ENCODE data around the gene ADRB2.

Gene ADRB2

DNA sequence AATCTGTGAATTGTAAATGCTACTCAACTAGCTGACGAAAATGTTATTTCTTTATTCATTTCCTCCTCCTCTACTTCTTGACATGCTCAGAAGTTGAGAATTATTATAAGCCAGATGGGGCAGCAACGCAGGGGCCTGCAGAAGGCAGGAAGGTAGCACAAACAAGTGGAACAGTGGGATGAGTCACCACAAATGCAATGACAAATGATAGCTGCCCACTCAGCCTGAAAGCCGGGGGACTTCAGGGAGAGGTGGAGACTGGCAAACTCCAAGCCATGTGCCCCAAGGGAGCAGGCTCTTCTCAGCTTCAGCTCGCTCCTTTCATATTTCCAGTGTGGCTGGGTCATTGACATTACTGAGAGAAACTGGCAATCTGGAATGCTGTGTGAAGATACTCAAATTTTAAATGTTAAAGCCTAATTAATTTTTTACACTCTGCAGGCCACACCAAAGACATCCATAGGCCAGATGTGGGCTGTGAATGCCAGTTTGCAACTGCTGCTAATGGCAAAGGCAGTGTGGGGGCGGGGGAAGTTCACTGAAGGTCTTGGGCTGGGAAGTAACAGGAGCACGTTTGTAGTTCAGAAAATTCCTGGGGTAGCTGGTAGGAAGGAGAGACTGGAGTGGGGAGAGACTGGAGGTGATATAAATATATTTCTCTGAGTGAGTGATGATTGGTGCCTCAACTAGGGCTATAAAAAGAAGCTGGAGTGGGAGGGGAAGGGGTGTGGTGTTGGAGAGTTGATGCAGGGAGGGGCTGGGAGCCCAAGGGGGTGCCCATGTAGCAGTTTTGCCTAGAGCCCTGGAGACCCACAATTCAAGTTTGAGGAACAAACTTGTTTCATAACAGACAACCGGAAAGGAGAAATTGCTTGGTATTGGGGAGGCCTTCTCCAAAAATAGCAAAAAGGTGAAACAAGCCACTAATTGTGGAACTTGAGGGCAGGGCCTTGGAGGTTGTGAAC lies 20.8 kb upstream of the ADRB2 start:
- DNase-seq (ENCODE audit: low read depth, low spot score), result no peak

DNA sequence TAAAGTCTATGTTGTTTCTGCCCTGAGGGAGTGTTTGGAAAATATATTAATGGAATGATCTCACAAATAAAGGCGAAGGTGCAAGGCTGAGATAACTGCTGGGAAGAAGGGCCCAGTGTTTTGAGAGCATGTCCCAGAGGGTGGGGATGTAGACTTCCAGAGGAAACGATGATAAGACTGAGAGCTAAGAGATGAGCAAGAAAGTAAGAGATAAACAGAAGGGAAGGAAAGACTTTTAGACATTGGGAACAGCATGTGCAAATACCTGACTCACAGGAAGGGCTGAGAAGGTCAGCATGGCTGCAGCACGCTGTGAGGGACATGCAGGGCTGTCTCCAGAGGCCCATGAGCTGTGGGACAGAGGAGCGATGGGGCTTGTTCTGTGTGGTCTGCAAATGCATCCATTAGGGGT lies 19.9 kb upstream of the ADRB2 start:
- DNase-seq (ENCODE audit: low read depth, low spot score), result no peak

DNA sequence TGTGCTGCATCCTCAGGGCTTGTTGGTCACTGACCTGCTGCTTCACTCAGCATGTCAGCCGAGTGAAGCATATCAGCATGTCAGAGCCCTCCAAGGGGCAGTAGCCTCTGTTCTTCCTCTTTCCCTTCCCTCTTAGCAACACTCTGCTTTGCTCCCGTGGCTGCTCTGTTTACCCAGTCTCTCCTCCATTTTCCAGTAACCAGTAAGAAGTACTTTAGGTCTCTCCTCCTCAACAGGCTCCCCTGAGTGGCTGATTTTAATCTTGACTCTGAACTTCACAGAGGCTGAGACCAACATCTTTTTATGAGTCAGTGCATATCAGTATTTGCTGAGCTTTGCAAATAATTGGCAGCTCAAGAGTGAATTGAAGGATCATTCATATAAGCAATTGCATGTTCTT lies 18.6 kb upstream of the ADRB2 start:
- no peak for DNase-seq (ENCODE audit: low read depth, low spot score)

DNA sequence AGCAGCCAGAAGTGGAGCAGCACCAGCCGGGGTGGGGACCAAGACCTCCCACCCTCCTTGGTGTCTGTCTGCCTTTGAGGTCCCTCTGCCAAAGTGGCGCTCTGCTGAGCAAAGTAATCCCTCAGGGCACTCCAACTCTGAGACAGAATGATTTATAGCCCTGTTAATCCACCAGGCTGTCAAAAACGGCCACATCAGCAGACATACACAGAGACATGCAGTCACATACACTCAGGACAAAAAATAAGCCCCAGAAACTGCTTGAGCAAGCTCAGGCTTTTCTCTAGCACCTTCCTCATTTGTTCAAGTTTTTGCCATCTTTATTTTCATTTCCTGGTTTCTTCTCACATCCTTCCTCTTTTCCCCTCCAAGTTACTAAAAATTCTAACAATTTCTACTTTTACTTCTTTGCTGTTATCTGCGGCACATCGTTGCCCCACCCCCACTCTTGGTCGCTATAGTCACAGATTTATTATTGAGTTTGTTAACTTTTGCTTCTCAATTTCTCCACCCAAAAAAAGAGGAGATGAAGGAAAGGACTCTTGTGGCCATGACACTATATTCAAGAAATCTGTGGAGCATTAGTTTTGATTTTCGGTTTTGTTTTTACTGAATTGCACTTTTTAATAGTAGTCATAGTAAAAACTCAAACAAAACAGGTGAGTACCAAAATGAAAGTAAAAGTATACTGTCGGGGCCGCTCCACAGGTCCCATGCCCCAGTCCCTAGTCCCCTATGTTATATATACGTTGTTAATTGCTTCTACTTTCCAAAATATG lies 17.4 kb upstream of the ADRB2 start:
- no peak for DNase-seq (ENCODE audit: low read depth, low spot score)

DNA sequence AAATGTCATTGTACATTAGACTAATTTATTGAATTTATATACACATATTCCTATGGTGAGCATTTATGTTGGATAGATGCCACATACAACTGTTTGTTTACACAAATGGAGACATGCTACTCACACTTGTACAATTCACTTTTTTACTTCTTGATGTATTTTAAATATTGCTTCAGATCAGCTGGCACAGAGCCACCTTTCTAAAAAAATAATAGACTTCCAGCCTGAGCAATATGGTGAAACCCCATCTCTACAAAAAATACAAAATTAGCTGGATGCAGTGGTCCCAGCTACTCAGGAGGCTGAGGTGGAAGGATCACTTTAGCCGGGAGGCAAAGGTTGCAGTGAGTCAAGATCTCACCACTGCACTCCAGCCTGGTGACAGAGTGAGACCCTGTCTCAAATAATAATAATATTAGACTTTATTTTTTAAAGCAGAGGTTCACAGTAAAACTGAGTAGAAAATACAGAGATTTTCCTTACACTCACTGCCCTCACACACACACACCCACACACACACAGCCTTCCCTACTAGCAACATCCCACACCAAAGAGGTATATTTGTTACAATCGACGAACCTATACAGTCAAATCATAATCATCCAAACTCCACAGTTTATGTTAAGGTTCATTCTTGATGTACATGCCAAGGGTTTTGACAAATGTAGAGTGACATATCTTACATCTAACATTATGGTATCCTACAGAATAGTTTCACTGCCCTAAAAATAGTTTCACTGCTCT lies 16.5 kb upstream of the ADRB2 start:
- no peak for DNase-seq (ENCODE audit: low read depth, low spot score)

DNA sequence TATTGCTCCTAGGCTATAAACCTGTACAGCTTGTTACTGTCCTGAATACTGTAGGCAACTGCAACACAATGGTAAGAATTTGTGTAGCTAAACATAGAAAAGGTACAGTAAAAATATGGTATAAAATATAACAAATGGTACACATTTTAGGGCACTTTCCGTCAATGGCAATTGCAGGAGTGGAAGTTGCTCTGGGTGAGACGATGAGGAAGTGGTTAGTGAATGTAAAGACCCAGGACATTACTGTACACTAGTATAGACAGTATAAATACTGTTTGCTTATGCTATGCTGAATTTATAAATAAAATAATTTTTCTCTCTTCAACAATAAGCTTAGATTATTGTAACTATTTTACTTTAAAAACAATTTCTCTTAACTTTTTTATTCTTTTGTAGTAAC lies 15.6 kb upstream of the ADRB2 start:
- no peak for DNase-seq (ENCODE audit: low read depth, low spot score)

DNA sequence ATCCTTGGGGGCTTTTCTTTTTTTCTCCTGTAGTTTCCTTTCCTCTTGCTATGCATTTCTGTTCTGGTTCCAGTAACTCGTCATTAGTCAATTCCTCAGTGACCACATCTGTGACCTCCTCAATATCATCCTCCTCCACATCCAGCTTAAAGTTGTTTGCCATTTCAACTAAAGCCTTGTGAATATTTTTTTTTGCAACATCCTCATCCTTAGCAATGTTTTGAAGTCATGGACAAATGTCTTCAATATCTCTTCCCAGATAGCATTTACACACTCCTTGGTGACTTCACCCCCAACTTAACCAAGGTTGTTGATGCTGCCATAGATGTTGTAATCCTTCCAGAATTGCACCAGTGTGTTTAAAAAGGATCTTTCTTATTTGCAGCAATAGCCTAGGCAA lies 14.7 kb upstream of the ADRB2 start:
- no peak for DNase-seq (ENCODE audit: low read depth, low spot score)

DNA sequence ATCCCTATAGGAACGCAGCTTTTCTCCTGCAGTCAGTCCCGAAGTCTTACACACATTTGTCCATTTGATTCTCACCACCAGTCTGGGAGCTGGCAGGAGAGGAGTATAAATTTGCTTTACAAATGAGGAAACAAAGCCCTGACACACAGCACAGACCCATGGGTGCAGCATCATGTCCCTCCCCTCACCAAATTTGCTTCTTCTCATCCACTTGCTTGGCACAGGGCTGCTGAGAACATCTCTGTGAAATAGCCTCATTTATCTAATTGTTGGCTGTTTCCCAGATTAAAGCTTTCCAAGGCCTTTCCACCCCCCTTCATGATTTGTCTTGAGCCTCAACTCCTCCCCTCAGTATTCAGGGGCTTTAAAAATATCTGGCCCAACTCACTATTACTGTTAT lies 11.3 kb upstream of the ADRB2 start:
- DNase-seq (ENCODE audit: low read depth, low spot score), result no peak

DNA sequence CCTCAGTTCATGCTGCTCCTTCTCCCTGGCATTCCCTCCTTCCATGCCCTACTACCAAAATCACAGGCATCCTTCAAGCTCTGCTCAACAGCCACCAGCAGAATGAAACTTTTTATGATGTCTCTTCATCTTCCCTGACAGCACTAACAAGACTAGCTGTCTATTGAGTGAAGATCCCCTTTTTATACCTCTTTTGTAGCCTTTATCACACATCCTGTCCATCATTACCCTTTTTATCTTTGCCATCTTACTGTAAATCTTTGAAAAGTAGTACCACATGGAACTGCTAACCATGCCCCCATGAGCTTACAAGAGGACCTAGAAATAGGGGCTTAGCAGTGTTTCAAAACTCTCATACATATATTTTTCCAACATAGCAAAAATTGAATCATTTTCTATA lies 10.8 kb upstream of the ADRB2 start:
- no peak for DNase-seq (ENCODE audit: low read depth, low spot score)

DNA sequence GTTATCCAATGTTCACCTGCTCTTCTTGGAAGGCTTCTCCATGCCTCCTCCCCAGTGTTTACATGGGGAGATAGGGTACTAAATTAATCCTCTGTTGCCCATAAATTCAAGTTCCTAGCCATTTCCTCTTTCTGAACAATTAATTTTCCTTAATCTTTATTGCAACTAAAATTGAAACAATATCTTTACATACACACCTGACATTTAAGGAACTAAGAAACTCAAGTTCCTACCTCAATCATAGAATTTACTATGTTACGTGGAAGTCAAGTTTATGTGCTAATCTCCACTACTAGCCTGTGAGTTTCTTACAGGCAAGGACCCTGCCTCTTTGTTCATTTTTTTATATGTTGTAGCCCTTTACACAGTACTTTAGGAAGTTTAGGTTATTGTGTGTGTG lies 10.1 kb upstream of the ADRB2 start:
- no peak for DNase-seq (ENCODE audit: low read depth, low spot score)

DNA sequence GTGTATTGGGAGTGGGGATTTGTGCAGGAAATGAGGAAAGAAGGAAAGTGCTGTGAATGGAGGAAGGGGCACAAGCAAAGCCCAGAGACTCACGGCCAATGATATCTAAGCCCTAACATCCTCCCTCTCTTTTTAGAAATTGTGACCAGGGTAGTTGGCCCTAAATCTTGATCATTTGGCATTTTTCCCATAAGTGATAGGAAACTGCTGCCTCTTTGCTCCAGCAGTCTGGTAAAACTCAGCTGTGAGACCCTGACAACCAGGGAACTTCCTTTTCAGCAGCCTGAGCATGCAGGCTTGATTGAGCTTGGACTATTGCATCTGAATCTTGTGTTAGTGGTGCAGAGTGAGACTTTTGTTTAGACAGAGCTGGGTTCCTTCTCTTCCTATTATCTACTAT lies 9.6 kb upstream of the ADRB2 start:
- DNase-seq (ENCODE audit: low read depth, low spot score), result no peak

DNA sequence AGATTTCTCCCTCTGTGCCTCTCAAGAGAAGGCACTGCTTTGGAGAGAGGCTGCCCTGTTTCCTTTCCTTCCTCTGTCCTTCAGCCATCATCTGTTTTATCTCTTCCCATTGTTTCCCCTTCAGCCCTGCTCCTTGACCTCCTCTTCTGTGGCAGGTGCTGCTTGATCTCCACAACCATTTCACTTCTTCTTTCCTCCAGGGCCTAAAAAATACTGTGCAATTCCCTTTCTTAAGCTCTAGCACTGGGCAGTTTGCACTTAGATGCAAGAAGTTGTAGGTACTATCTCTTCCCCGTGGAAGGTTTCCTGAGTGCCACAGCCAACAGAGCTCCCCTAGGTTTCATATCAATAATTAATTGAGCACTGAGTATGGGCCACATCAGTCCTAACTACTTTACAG lies 8.8 kb upstream of the ADRB2 start:
- DNase-seq (ENCODE audit: low read depth, low spot score), result no peak

DNA sequence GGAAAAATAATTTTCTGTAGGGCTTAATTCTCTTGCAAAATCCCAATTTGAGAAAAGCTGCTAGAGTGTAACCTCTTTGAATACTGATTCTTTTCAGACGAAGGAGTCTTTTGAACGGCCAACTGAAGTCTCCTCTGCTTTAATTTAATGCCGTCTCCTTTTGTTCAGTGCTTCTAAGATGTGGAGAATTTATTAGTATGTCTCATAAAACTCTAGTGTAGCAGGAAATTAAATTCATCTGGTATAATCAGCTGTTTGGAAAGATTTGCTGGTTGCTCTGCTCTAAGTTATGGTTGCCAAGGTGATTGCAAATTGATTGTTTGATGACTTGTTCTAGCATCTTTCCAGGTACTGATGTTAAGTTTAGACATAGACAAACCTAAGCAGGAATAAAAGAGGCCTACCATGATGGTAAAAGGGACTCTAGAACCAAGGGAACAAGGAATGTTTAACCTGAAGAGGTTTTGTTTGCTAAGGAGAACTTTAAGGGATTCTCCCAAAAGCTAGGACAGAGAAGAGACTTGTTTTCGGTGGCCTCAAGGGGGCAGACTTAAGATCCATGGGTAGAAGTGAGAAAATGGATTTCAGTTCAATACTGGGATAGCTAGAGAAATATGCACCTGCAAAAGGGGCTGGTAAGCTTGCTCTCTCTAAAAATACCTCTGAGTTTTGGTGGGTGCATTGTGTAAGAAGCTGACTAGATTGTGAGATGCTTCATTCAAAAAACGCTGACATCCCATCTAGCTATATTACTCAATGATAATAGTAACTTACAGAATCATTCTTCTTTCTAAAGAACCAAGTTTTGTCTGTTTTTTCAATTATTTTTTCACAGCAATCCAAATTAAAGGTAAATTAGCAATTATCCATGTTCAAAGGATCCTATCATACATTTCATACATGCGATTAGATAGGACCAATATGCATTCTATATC lies 5.7 kb upstream of the ADRB2 start:
- DNase-seq (ENCODE audit: low read depth, low spot score), result no peak

DNA sequence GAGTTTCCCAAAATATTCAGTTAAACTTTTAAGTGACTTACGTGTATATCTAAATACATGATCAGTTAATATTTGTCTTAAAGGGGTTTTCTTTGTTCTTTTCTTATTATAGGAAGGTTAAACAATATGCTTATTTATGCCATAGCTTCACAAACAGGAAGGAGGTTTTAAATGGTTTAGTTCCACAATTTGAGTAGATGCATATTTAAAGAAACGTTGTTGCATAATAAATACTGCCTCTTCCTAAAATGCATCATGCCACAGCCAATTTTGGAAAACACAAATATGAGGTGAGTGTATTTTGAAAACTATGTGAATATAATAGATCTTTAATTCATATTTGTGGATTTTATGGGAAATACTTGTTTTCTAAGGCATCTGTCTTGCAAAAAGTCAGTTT lies 2.5 kb upstream of the ADRB2 start:
- DNase-seq (ENCODE audit: low read depth, low spot score), result no peak

DNA sequence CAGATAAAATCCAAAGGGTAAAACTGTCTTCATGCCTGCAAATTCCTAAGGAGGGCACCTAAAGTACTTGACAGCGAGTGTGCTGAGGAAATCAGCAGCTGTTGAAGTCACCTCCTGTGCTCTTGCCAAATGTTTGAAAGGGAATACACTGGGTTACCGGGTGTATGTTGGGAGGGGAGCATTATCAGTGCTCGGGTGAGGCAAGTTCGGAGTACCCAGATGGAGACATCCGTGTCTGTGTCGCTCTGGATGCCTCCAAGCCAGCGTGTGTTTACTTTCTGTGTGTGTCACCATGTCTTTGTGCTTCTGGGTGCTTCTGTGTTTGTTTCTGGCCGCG lies 727 bp upstream of the ADRB2 start:
- DNase-seq (ENCODE audit: low read depth, low spot score), result no peak

DNA sequence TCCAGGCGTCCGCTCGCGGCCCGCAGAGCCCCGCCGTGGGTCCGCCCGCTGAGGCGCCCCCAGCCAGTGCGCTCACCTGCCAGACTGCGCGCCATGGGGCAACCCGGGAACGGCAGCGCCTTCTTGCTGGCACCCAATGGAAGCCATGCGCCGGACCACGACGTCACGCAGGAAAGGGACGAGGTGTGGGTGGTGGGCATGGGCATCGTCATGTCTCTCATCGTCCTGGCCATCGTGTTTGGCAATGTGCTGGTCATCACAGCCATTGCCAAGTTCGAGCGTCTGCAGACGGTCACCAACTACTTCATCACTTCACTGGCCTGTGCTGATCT lies 294 bp downstream of the ADRB2 start:
- no peak for DNase-seq (ENCODE audit: low read depth, low spot score)

DNA sequence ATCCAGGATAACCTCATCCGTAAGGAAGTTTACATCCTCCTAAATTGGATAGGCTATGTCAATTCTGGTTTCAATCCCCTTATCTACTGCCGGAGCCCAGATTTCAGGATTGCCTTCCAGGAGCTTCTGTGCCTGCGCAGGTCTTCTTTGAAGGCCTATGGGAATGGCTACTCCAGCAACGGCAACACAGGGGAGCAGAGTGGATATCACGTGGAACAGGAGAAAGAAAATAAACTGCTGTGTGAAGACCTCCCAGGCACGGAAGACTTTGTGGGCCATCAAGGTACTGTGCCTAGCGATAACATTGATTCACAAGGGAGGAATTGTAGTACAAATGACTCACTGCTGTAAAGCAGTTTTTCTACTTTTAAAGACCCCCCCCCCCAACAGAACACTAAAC lies 1.3 kb downstream of the ADRB2 start:
- no peak for DNase-seq (ENCODE audit: low read depth, low spot score)

DNA sequence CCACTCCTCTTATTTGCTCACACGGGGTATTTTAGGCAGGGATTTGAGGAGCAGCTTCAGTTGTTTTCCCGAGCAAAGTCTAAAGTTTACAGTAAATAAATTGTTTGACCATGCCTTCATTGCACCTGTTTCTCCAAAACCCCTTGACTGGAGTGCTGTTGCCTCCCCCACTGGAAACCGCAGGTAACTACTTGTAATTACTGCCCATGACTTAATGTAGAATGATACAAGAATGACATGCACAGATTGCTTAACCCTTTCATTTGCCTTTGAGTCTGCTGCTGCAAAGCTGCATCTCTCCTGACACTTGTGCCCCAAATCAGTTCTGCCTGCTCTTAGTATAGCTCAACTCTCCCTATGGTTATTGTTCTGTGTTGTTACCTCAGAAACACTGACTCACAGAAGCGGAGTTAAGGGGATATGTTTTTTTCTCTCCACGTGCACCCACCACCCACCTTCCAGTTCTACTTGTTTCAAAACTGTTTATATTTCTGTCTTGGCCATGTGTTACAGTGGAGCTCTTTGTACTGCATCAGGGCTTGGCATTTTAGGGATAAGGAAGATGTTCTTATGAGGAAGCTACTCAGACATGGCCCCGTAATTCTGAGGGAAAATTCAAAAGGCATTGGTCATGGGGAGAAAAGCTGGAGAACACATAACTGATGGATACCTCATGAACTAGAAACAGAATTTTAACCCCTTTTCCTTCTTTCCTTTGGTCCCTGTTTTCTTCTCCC lies 2.3 kb downstream of the ADRB2 start:
- DNase-seq (ENCODE audit: low read depth, low spot score), result no peak

DNA sequence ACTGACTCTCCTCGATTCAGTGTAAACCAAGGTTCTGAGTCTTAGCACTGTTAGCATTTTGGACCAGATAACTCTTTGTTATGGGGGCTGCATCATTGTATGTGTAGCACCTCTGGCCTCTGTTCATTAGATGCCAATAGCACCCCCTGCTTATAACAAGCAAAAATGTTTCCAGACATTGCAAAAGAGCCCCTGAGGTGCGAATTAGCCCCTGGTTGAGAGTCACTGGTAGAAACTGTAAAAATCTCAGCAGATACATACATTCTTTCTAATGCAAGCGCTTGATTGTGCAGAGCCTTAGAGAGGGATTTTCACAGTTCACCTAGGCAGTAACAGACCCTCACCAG lies 2.8 kb downstream of the ADRB2 start:
- no peak for DNase-seq (ENCODE audit: low read depth, low spot score)

DNA sequence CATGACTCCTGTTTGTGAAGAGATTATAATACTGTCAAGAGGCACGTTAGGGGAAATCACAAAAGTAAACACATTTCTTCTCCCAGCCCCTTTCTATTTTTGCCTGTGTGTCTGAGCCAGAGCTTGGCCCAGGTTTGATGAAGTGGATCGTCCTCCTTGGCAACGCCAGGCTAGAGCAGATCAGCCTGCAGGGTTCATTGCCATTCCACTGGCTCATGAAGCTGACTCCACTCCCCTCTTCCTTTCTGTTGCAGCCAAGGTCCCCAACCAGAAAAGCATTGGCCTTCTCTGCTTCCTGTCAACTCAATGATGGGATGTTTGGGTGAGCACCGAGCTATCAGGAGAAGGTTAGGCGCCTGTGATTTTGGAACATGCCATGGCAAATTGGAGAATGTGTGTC lies 3.3 kb downstream of the ADRB2 start:
- DNase-seq (ENCODE audit: low read depth, low spot score), result no peak

DNA sequence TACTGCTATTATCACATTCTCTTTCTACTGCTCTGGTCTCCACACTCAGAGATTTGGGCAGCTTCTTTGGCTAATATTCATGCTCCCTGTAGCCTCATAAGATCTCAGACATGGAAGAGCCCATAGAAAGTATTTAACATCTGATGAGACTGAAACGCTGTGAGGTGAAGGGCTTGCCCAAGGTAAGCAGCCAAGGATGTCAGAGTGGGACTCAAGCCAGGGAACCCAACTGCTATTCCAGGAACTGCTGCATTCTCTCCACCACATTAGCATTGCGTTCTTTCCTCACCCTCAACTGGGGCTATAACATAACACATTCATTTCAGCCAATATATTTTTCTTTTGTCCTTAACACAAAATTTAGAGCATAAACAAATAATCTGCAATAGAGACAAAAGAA lies 3.8 kb downstream of the ADRB2 start:
- no peak for DNase-seq (ENCODE audit: low read depth, low spot score)

Data from iPS DF 19.7 (cell line).